Measurements from ENCODE around the gene DIRAS1. TPM values are rescaled to one million over a fixed set of nuclear protein-coding genes. Genes with fewer than 3 reads are reported as not detected.

DIRAS1 gene
- total and polyA plus RNA-seq, 2 of the 4 experiments (the other 2 are of a cell fraction), result 1.4 to 10.3 TPM

DNA sequence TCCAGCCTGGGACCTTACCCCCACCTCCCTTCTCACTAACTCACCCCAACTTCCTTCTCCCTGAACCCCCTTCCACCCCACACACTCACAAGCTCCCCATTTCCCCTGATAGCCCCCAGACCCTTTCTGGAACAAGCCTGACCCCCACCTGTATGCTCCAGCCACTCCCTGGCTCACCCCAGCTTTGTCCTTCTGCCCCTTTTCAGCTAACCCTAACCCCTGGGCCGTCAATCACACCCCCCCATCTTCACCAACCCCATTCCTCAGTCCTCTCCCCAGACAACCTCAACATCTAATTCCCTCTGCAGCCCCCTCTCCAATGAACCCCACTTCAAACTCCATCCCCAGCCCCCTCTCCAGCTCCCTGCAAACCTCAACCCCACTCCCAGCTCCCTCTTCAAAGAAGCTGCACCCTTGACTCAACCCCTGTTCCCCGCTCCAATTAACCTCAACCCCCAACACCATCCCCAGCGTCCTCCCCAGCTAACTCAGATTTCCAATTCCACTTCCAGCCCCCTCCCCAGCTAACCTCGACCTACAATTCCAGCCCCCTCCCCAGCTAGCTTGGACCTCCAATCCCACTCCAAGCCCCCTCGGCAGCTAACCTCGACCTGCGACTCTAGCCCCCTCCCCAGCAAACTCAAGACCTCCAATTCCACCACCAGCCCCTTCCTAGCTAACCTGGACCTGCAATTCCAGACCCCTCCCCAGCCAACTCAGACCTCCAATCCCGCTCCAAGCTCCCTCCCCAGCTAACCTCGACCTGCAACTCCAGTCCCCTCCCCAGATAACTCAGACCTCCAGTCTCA, 19.6 kb downstream of the DIRAS1 start:
- TF ChIP-seq CHD1 (IDR thresholded peaks at IDR 0.05; ENCODE audit: low read depth, low read length), result no peak
- TF ChIP-seq RAD21 (IDR thresholded peaks at IDR 0.05; ENCODE audit: low read length), result no peak
- TF ChIP-seq MAFK (IDR thresholded peaks at IDR 0.05; ENCODE audit: low read depth, low read length), result no peak
- TF ChIP-seq, protein P1, sequence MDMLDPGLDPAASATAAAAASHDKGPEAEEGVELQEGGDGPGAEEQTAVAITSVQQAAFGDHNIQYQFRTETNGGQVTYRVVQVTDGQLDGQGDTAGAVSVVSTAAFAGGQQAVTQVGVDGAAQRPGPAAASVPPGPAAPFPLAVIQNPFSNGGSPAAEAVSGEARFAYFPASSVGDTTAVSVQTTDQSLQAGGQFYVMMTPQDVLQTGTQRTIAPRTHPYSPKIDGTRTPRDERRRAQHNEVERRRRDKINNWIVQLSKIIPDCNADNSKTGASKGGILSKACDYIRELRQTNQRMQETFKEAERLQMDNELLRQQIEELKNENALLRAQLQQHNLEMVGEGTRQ (IDR thresholded peaks at IDR 0.05; ENCODE audit: low read depth, low read length), result no peak
- TF ChIP-seq POLR2A (IDR thresholded peaks at IDR 0.05; ENCODE audit: low read depth, low read length), result no peak
- no peak for TF ChIP-seq CEBPB (IDR thresholded peaks at IDR 0.05; ENCODE audit: low read depth, low read length)
- no peak for TF ChIP-seq MAZ (IDR thresholded peaks at IDR 0.05; ENCODE audit: borderline replicate concordance, low read depth, low read length)
- TF ChIP-seq, protein P2, sequence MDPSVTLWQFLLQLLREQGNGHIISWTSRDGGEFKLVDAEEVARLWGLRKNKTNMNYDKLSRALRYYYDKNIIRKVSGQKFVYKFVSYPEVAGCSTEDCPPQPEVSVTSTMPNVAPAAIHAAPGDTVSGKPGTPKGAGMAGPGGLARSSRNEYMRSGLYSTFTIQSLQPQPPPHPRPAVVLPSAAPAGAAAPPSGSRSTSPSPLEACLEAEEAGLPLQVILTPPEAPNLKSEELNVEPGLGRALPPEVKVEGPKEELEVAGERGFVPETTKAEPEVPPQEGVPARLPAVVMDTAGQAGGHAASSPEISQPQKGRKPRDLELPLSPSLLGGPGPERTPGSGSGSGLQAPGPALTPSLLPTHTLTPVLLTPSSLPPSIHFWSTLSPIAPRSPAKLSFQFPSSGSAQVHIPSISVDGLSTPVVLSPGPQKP (IDR thresholded peaks at IDR 0.05; ENCODE audit: borderline replicate concordance, low read depth, low read length), result no peak
- TF ChIP-seq NFE2L2 (IDR thresholded peaks at IDR 0.05; ENCODE audit: low read depth, low read length), result no peak
- TF ChIP-seq, protein P3, sequence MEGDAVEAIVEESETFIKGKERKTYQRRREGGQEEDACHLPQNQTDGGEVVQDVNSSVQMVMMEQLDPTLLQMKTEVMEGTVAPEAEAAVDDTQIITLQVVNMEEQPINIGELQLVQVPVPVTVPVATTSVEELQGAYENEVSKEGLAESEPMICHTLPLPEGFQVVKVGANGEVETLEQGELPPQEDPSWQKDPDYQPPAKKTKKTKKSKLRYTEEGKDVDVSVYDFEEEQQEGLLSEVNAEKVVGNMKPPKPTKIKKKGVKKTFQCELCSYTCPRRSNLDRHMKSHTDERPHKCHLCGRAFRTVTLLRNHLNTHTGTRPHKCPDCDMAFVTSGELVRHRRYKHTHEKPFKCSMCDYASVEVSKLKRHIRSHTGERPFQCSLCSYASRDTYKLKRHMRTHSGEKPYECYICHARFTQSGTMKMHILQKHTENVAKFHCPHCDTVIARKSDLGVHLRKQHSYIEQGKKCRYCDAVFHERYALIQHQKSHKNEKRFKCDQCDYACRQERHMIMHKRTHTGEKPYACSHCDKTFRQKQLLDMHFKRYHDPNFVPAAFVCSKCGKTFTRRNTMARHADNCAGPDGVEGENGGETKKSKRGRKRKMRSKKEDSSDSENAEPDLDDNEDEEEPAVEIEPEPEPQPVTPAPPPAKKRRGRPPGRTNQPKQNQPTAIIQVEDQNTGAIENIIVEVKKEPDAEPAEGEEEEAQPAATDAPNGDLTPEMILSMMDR (conservative IDR thresholded peaks at IDR 0.05; ENCODE audit: low read depth, low read length), result no peak
- TF ChIP-seq RFX5 (IDR thresholded peaks at IDR 0.05; ENCODE audit: low read depth, low read length), result no peak
- TF ChIP-seq MXI1 (IDR thresholded peaks at IDR 0.05; ENCODE audit: borderline replicate concordance, low read depth, low read length), result no peak
- Histone ChIP-seq H4K8ac (ENCODE audit: low read depth in 2 of 2, low read length in 2 of 2) (no peak overlapping the region), H3K79me1 (ENCODE audit: low read depth in 1 of 2, low read length in 2 of 2) (no peaks in the 10 kb centered on the region), H3K4me3 (ENCODE audit: insufficient read depth, low read depth, low read length) (no peak overlapping the region), H4K5ac (ENCODE audit: low read depth, low read length) (no peak overlapping the region), H2BK5ac (ENCODE audit: low read depth, low read length, poor library complexity, severe bottlenecking) (no peak overlapping the region), H3K23ac (ENCODE audit: low read depth, low read length) (no peak overlapping the region), H2BK15ac (ENCODE audit: low read depth, low read length) (no peak overlapping the region), H3K9me1 (ENCODE audit: insufficient read depth, low read length) (no peaks in the 10 kb centered on the region), H3K27ac (ENCODE audit: insufficient read depth, low read length) (no peak overlapping the region), H2AK5ac (ENCODE audit: low read depth, low read length) (no peak overlapping the region), H3K14ac (replicated peaks; ENCODE audit: low read depth, low read length) (no peak overlapping the region), H2AK9ac (replicated peaks; ENCODE audit: low read depth, low read length, poor library complexity) (no peak overlapping the region), H4K91ac (ENCODE audit: insufficient read depth, low read depth, low read length) (no peak overlapping the region), H3K4me1 (ENCODE audit: control insufficient read depth, insufficient read depth, low read length) (no peaks in the 10 kb centered on the region), H3K9ac (ENCODE audit: low read depth, low read length) (no peak overlapping the region), H3K36me3 (ENCODE audit: control insufficient read depth, insufficient read depth, low read length) (no peaks in the 10 kb centered on the region), H3K18ac (ENCODE audit: low read depth, low read length) (no peak overlapping the region), H3K9me3 (ENCODE audit: control insufficient read depth, insufficient read depth, low read length) (no peaks in the 10 kb centered on the region), H3K27me3 (ENCODE audit: control insufficient read depth, insufficient read depth, low read length) (peaks cover 42% of the 10 kb centered on the region), H2AFZ (replicated peaks; ENCODE audit: low read length, poor library complexity) (no peak overlapping the region), H3K56ac (ENCODE audit: extremely low read depth, insufficient read depth, low read length) (no peak overlapping the region), H4K20me1 (ENCODE audit: insufficient read depth, low read length) (no peaks in the 10 kb centered on the region; the same call in 1 of the 2 replicates), H2BK20ac (ENCODE audit: low read depth, low read length) (no peak overlapping the region), H3K4ac (ENCODE audit: low read depth, low read length) (no peak overlapping the region), H3K4me2 (ENCODE audit: low read depth, low read length) (no peak overlapping the region), H2BK120ac (ENCODE audit: low read depth, low read length) (no peak overlapping the region)
- dilution Hi-C loops (cut with HindIII; ENCODE audit: low sequenced_read_pairs, unreplicated experiment), result no loop called here
- DNase-seq (no peak), ATAC-seq (ENCODE audit: low read depth) (no peak)
- ChIA-PET CTCF (no interaction called here), POLR2A (ENCODE audit: unreplicated experiment) (interaction anchor here (0.6 kb wide), 1 partner anchor 19 kb away, joined by 13 read pairs; no protein-coding TSS in a partner anchor)
- in situ Hi-C loops (cut with MboI; ENCODE audit: low sequenced_read_pairs), result no loop called here
- intact Hi-C loops (cut with micrococcal nuclease), result no loop called here
- no TSS peak for BruUV-seq (replicated peaks)
- WGBS, 2 experiments (ENCODE audit: extremely low coverage in 2 of 2, insufficient read length in 1 of 2), result 0% methylated on average over 8 of the region's 9 CpGs; no CpG with 5 or more reads in 1 of the 2 experiments
